HFF-Myc (cell line): ENCODE data around the gene NADK2.
"Not testable (repeated sequence)": the region's sequence is repeated elsewhere in the genome, so short reads cannot be mapped to it uniquely, and the experiment has no call there.

Source experiments
- DNase-seq: peaks from one replicate; pipeline ENCODE4 v3.0.0-alpha.2; 2011; ENCODE audit warnings: low read depth; ENCODE audit errors: extremely low read depth
- H3K4me3 ChIP-seq: replicated peaks from 2 replicates; pipeline ENCODE4 v1.5.1; 2011; ENCODE audit warnings: low read depth, mild to moderate bottlenecking, control low read depth, low read length
- CTCF ChIP-seq: IDR thresholded peaks from 2 replicates; pipeline ENCODE4 v1.5.1; 2012; ENCODE audit warnings: mild to moderate bottlenecking, low read depth, low read length, control low read depth; ENCODE audit errors: missing control alignments

Gene NADK2

GRCh38 chr5:36198281-36198680 is 43.4 kb downstream of the NADK2 start:
- no peak for DNase-seq
- no peak for TF ChIP-seq CTCF
- H3K4me3 ChIP-seq = no peak overlapping the region

- DNase-seq = no peak
- H3K4me3 ChIP-seq = no peak overlapping the region
- TF ChIP-seq CTCF = no peak
Measured at GRCh38 chr5:36193746-36194145, 48.0 kb downstream of the NADK2 start.

GRCh38 chr5:36184408-36184807 is 57.3 kb downstream of the NADK2 start:
- H3K4me3 ChIP-seq, DNase-seq: not testable (repeated sequence)

GRCh38 chr5:36181774-36182173 is 60.0 kb downstream of the NADK2 start:
- no peak overlapping the region for H3K4me3 ChIP-seq
- no peak for DNase-seq
- no peak for TF ChIP-seq CTCF

GRCh38 chr5:36180556-36181350 is 61.0 kb downstream of the NADK2 start:
- TF ChIP-seq CTCF = no peak
- no peak for DNase-seq
- no peak overlapping the region for H3K4me3 ChIP-seq

GRCh38 chr5:36179950-36180349 is 61.8 kb downstream of the NADK2 start:
- no peak overlapping the region for H3K4me3 ChIP-seq
- TF ChIP-seq CTCF = no peak
- DNase-seq = no peak

GRCh38 chr5:36178524-36178890 is 63.2 kb downstream of the NADK2 start:
- DNase-seq = no peak
- TF ChIP-seq CTCF = no peak
- no peak overlapping the region for H3K4me3 ChIP-seq
